Measurements from ENCODE around the gene CSF3.

GRCh38 chr17:40019140-40019991 is 4.1 kb downstream of the CSF3 start:
- TF ChIP-seq CTCF (IDR thresholded peaks at IDR 0.05; ENCODE audit: insufficient read depth, low read length, poor library complexity, severe bottlenecking) (no peak), EZH2phosphoT487 (conservative IDR thresholded peaks at IDR 0.05; ENCODE audit: low read length) (no peak)

Data from SU-DHL-6 (cell line).